Kidney epithelial cell (primary cell): ENCODE results near the gene PRKG1. TPM values are rescaled to one million over a fixed set of nuclear protein-coding genes. Genes with fewer than 3 reads are reported as not detected.

Experiments
- DNase-seq: peaks from one replicate; pipeline ENCODE4 v3.0.0-alpha.2; 2010; ENCODE audit warnings: low read depth
- H3K27me3 ChIP-seq: 2 replicates; pipeline ENCODE4 v1.6.0; 2011; ENCODE audit warnings: low read length; ENCODE audit not compliant: control insufficient read depth, insufficient read depth
- H3K36me3 ChIP-seq: 2 replicates; pipeline ENCODE4 v1.5.1; 2011; ENCODE audit warnings: low read length; ENCODE audit not compliant: control insufficient read depth, insufficient read depth
- H3K4me3 ChIP-seq: 2 replicates; pipeline ENCODE4 v1.5.1; 2011; ENCODE audit warnings: low read depth, mild to moderate bottlenecking, control low read depth, low read length
- total RNA-seq: library from RNA; depleted of rRNA; stranded (reverse); fragments of >200 nt; gene quantifications from 2 replicates; pipeline ENCODE4 v1.2.3, GENCODE V29; 2015
- TF ChIP-seq, protein P1 (sequence below): IDR thresholded peaks from 2 replicates; pipeline ENCODE4 v1.5.1; 2011; ENCODE audit warnings: mild to moderate bottlenecking, moderate library complexity, low read length, control low read depth, inconsistent platforms; ENCODE audit not compliant: insufficient read depth, poor library complexity, severe bottlenecking

PRKG1 gene
- total RNA-seq, 1 donor from 2014 or later: 1.3 TPM

DNA sequence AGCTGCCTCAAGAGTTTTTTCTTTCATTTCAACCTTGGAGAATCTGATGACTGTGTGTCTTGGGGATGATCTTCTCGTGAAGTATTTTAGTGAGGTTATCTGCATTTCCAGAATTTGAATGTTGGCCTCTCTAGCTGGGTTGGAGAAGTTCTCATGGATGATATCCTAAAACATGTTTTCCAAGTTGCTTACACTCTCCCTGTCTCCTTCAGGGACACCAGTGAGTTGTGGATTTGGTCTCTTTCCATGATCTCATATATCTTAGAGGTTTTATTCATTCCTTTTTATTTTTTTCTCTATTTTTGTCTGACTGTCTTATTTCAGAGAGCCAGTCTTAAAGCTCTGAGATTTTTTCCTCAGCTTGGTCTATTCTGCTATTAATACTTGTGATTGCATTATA is 907.4 kb downstream of the PRKG1 start:
- H3K4me3 ChIP-seq: no peak overlapping the region
- H3K36me3 ChIP-seq: no peaks in the 10 kb centered on the region
- no peak for DNase-seq
- TF ChIP-seq, protein P1, sequence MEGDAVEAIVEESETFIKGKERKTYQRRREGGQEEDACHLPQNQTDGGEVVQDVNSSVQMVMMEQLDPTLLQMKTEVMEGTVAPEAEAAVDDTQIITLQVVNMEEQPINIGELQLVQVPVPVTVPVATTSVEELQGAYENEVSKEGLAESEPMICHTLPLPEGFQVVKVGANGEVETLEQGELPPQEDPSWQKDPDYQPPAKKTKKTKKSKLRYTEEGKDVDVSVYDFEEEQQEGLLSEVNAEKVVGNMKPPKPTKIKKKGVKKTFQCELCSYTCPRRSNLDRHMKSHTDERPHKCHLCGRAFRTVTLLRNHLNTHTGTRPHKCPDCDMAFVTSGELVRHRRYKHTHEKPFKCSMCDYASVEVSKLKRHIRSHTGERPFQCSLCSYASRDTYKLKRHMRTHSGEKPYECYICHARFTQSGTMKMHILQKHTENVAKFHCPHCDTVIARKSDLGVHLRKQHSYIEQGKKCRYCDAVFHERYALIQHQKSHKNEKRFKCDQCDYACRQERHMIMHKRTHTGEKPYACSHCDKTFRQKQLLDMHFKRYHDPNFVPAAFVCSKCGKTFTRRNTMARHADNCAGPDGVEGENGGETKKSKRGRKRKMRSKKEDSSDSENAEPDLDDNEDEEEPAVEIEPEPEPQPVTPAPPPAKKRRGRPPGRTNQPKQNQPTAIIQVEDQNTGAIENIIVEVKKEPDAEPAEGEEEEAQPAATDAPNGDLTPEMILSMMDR: no peak
- no peaks in the 10 kb centered on the region for H3K27me3 ChIP-seq

DNA sequence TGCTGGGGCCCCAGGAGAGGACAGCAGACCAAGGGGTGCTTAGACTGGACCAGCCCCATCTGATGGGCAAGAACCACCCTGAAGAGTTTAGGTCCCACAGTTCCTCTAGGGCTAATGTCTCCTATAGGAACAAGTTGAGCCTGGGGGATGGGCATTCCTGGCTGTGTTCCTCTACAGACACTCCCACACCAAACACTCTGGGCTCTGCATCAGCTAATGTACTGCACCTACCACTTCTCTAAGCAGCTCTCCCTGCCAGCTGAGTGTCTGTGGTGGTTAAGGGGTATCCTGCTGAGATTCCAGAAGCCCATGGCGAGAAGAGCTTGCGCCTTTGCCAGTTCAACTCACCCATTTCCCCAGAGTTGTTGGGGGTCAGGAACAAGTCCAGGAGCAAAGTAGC is 909.2 kb downstream of the PRKG1 start:
- H3K27me3 ChIP-seq: no peaks in the 10 kb centered on the region
- H3K4me3 ChIP-seq: no peak overlapping the region
- no peaks in the 10 kb centered on the region for H3K36me3 ChIP-seq
- TF ChIP-seq, protein P1: no peak
- DNase-seq: no peak

DNA sequence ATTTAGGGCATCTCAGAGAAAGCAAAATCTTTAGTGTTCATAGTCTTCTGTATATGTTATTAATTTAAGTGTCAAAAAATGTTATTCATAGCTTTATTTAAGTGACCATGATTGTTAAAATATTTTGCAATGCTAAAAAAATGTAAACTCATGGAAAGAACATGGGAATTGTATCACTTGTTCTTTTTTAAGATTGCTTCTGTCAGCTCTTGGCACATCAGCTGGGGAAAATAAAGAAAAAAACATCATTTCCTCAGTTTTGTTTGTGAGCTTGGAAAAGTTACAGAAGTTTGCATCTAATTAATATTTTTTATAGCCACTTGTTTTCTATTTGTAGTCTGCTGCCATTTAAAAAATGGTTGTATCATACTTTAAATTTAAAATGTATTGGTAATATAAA is 911.0 kb downstream of the PRKG1 start:
- DNase-seq: no peak
- TF ChIP-seq, protein P1: no peak
- H3K36me3 ChIP-seq: no peaks in the 10 kb centered on the region

DNA sequence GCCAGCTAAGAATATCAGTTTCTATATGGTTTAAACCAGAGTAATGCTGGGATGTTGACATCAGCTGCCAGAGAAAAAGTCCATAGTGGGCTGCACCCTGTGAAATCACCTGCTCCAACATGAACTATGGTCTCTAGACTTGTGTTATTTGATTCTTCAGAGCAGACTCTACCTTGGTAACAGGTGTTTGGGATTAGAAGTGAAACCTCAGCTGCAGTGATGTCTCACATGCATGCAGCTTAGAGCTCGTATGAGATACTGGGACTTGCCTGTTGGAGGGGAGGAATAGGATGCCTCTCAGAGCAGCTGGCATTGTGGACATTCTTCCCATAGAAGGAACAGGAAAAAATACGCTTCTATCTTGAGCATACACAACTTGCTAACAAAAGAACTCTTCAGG is 912.2 kb downstream of the PRKG1 start:
- no peak for DNase-seq
- H3K4me3 ChIP-seq: no peak overlapping the region
- H3K36me3 ChIP-seq: no peaks in the 10 kb centered on the region
- TF ChIP-seq, protein P1: no peak
- no peaks in the 10 kb centered on the region for H3K27me3 ChIP-seq

More for the DNA sequence above, 911.0 kb downstream of the PRKG1 start:
- Histone ChIP-seq H3K4me3 (no peak overlapping the region), H3K27me3 (no peaks in the 10 kb centered on the region)

DNA sequence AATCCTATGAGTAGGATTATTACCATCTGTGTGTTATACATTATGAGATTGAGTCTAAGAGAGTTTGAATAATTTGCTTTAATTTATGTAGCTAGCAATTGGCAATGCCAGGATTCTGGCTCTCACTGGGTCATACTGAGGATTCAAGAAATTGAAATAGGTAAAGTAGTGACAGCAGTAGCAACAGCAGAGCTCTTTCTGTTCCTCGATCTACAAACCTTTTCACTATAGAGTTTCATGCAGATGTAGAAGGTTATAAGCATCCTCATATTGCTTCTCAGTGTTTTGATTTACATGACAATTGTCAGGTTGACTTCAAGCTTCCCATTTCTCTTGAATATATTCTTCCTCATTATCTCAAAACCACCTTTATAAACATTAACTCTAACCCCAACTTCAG is 919.2 kb downstream of the PRKG1 start:
- Histone ChIP-seq H3K27me3 (no peaks in the 10 kb centered on the region), H3K4me3 (no peak overlapping the region), H3K36me3 (no peaks in the 10 kb centered on the region)
- no peak for DNase-seq
- TF ChIP-seq, protein P1: no peak

DNA sequence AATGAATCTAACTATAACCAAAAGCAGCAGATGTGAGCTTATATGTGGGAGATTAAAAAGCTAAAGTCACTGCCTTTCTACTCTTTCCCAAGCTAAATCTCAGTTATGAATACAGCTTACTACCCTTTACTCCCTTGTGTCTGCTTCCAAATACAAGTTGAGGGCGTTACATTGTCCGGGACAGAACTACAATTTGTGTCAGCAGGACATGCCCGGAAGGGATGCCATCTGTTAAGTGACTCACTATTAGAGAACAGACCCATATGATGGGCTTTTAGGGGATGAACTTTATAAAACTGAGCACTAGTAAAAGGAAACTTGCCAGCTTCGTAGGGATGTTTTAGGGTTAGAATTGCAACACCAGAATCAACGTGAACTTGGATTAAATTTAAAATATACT is 924.8 kb downstream of the PRKG1 start:
- DNase-seq: no peak
- Histone ChIP-seq H3K36me3 (no peaks in the 10 kb centered on the region), H3K4me3 (no peak overlapping the region), H3K27me3 (no peaks in the 10 kb centered on the region)
- TF ChIP-seq, protein P1: no peak
